Suprapubic skin (tissue), 4 donors: ENCODE results near the gene LPGAT1. TPM values are rescaled to one million over a fixed set of nuclear protein-coding genes. Genes with fewer than 3 reads are reported as not detected.

Experiments used
- DNase-seq, 2 donors: peaks; one replicate each; pipeline ENCODE4 v3.0.0-alpha.2; 2019; ENCODE audit warnings: low spot score in 2 of 2
- H3K27ac ChIP-seq: fragments of 200-600 bp; sonication (generic); one replicate; pipeline ENCODE4 v1.5.1; 2019
- H3K27me3 ChIP-seq: fragments of 200-600 bp; sonication (generic); one replicate; pipeline ENCODE4 v1.5.1; 2019
- H3K36me3 ChIP-seq: fragments of 200-600 bp; sonication (generic); one replicate; pipeline ENCODE4 v1.5.1; 2019
- H3K4me1 ChIP-seq: fragments of 200-600 bp; sonication (generic); one replicate; pipeline ENCODE4 v1.5.1; 2019
- H3K4me3 ChIP-seq: fragments of 200-600 bp; sonication (generic); one replicate; pipeline ENCODE4 v1.5.1; 2019; ENCODE audit warnings: mild to moderate bottlenecking
- H3K9me3 ChIP-seq: fragments of 200-600 bp; sonication (generic); one replicate; pipeline ENCODE4 v1.5.1; 2019
- CTCF ChIP-seq, 2 donors: fragments of 200-600 bp in 1 of 2; fragments of 450-650 bp in 1 of 2; sonication (generic) in 1 of 2; IDR thresholded peaks; one replicate each; pipeline ENCODE4 v1.5.1; 2016 to 2019; ENCODE audit warnings: antibody characterized with exemption in 2 of 2, mild to moderate bottlenecking in 1 of 2, moderate library complexity in 1 of 2
- EP300 ChIP-seq: sonication (generic); formaldehyde crosslinking; IDR thresholded peaks from one replicate; pipeline ENCODE4 v1.6.1; 2017; ENCODE audit warnings: antibody characterized with exemption
- POLR2A ChIP-seq, 2 donors: fragments of 450-650 bp; IDR thresholded peaks; one replicate each; pipeline ENCODE4 v1.6.1; 2017; ENCODE audit warnings: antibody characterized with exemption in 2 of 2, mild to moderate bottlenecking in 2 of 2, moderate library complexity in 2 of 2
- POLR2AphosphoS5 ChIP-seq, 3 donors: sonication (generic); formaldehyde crosslinking; IDR thresholded peaks; one replicate each; pipeline ENCODE4 v1.6.1; 2017; ENCODE audit warnings: antibody characterized with exemption in 3 of 3
- WGBS: methylation state at CpG from one replicate; pipeline ENCODE4 v1.1.5; 2018; 5-methylcytosine and 5-hydroxymethylcytosine counted together
- total RNA-seq, 4 donors: library from RNA; depleted of rRNA; stranded (reverse); fragments of >200 nt; gene quantifications; one replicate each; pipeline ENCODE4 v1.1.0, GENCODE V29; 2016

Gene LPGAT1
- total RNA-seq, 4 donors from 2014 or later: 15.8 to 26.2 (median 18.2) TPM

- peaks cover 16% of the 10 kb centered on the region for H3K4me1 ChIP-seq
- 74% methylated on average over 1 of the region's 1 CpG for WGBS
- no peaks in the 10 kb centered on the region for H3K9me3 ChIP-seq
- DNase-seq: no peak
- no peak overlapping the region for H3K27ac ChIP-seq
- no peak for TF ChIP-seq EP300
- no peak for TF ChIP-seq CTCF (IDR thresholded peaks at IDR 0.05)
- TF ChIP-seq POLR2AphosphoS5 (IDR thresholded peaks at IDR 0.05): no peak
- TF ChIP-seq POLR2A (IDR thresholded peaks at IDR 0.05): no peak
- no peaks in the 10 kb centered on the region for H3K36me3 ChIP-seq
- no peak overlapping the region for H3K4me3 ChIP-seq
- no peaks in the 10 kb centered on the region for H3K27me3 ChIP-seq
These were observed 2.7 kb upstream of the LPGAT1 start for GRCh38 chr1:211833174-211833820.

- Histone ChIP-seq H3K27ac (no peak overlapping the region), H3K36me3 (no peaks in the 10 kb centered on the region), H3K4me1 (peaks cover 22% of the 10 kb centered on the region), H3K9me3 (no peaks in the 10 kb centered on the region), H3K4me3 (no peak overlapping the region), H3K27me3 (no peaks in the 10 kb centered on the region)
- 47% methylated on average over 2 of the region's 2 CpGs for WGBS
- TF ChIP-seq POLR2AphosphoS5 (IDR thresholded peaks at IDR 0.05) (no peak), POLR2A (IDR thresholded peaks at IDR 0.05) (no peak), EP300 (no peak), CTCF (IDR thresholded peaks at IDR 0.05) (no peak)
- DNase-seq: no peak
These were observed 2.1 kb upstream of the LPGAT1 start for GRCh38 chr1:211832661-211833060.

- no peak for TF ChIP-seq CTCF (IDR thresholded peaks at IDR 0.05)
- no peak for TF ChIP-seq POLR2AphosphoS5 (IDR thresholded peaks at IDR 0.05)
- TF ChIP-seq EP300: no peak
- TF ChIP-seq POLR2A (IDR thresholded peaks at IDR 0.05): no peak
- Histone ChIP-seq H3K9me3 (no peaks in the 10 kb centered on the region), H3K4me1 (peaks cover 24% of the 10 kb centered on the region), H3K27ac (no peak overlapping the region), H3K4me3 (no peak overlapping the region), H3K36me3 (no peaks in the 10 kb centered on the region), H3K27me3 (no peaks in the 10 kb centered on the region)
- WGBS: 84% methylated on average over 4 of the region's 4 CpGs
- no peak for DNase-seq
These were observed 1.2 kb upstream of the LPGAT1 start for GRCh38 chr1:211831558-211832323.

- 1% methylated on average over 29 of the region's 45 CpGs for WGBS
- H3K27me3 ChIP-seq: no peaks in the 10 kb centered on the region
- no peaks in the 10 kb centered on the region for H3K9me3 ChIP-seq
- peaks cover 24% of the 10 kb centered on the region for H3K4me1 ChIP-seq
- DNase-seq: no peak
- H3K36me3 ChIP-seq: no peaks in the 10 kb centered on the region
- peak overlapping the region; percentile 80 for H3K27ac ChIP-seq
- H3K4me3 ChIP-seq: peak overlapping the region; percentile 96
- no peak for TF ChIP-seq POLR2A (IDR thresholded peaks at IDR 0.05)
- TF ChIP-seq EP300: no peak
- TF ChIP-seq CTCF (IDR thresholded peaks at IDR 0.05): no peak
- TF ChIP-seq POLR2AphosphoS5 (IDR thresholded peaks at IDR 0.05): no peak
These were observed 572 bp downstream of the LPGAT1 start for GRCh38 chr1:211830055-211830327.

GRCh38 chr1:211829343-211830054 is 1.1 kb downstream of the LPGAT1 start:
- H3K4me3 ChIP-seq: peak overlapping the region; percentile 96
- no peak for DNase-seq
- H3K27me3 ChIP-seq: no peaks in the 10 kb centered on the region
- no peak for TF ChIP-seq EP300
- WGBS: 30% methylated on average over 22 of the region's 22 CpGs
- H3K36me3 ChIP-seq: no peaks in the 10 kb centered on the region
- H3K4me1 ChIP-seq: peaks cover 24% of the 10 kb centered on the region
- peak overlapping the region; percentile 80 for H3K27ac ChIP-seq
- no peaks in the 10 kb centered on the region for H3K9me3 ChIP-seq
